HG02678 (cell line): ENCODE results near the gene FILIP1L.

Source experiments
- ATAC-seq: cut with Tn5 transposase; IDR thresholded peaks from one replicate; pipeline ENCODE4 v1.9.1; 2021; ENCODE audit warnings: mild to moderate bottlenecking, moderate library complexity; ENCODE audit not compliant: unreplicated experiment

Gene FILIP1L

GRCh38 chr3:99900248-99900647, 214.1 kb downstream of the FILIP1L start:
- no peak for ATAC-seq

DNA sequence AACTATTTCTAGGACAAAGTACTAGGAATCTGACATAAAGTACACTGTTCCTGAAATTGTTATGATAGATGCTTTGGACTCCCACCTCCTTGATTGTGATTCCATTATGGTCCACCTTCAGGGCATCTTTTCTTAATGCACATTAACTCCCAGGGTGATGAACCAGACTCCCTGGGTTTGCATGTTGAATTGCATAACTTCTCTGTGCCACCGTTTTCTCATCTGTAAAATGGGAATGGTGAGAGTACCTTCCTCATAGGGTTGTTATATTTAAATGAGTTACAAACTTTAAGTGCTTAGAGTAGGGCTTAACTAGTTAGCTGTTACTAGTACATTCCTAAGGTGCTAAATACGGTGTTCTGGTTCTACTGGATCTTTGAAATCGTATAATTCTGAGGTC, 214.7 kb downstream of the FILIP1L start:
- ATAC-seq, result no peak

DNA sequence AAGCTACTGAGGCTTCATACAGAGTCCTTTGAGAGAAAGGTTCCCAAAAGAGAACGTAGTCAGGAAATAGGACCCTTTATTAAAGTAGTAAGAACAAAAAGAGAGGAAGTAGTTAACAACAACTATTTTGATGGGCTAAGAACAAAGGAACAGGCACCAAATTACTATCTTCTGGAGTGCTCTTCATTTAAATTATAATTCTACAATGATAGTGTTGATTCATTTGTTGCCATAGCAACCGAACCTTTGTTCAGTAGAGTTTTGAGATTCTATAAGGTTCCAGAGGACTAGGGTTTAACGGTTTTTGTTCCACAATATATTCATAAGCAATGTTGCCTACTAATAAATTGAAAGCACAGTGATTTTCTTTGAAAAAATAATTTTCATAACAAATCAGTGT, 217.8 kb downstream of the FILIP1L start:
- ATAC-seq, result no peak

GRCh38 chr3:99895703-99896441, 218.4 kb downstream of the FILIP1L start:
- ATAC-seq, result no peak

DNA sequence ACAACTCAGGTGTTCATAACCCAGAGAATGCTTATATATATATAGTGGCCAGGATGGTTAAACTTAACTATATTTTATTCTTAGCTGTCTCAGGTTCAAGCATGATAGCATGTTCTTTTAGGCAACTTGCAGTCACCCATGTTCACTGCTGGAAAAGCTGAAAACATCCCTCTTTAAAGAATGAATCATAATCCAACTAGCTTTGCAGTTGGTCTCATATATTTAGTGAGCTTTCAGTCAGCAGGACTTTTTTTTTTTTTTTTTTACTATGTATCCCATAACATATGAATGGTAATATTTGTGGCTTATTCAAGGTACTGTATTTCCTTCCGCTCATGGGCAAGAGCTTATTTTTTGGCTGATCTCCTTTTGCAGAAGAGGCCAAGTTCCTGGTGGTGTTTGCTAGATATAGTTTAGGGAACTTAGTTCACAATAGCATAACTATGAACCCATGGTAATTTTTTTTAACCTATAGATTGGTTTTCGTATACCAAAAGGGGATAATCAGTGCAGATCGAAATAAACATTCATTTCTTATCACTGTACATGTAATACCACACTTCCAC, 219.1 kb downstream of the FILIP1L start:
- ATAC-seq, result no peak

GRCh38 chr3:99892332-99892731, 222.0 kb downstream of the FILIP1L start:
- ATAC-seq, result no peak

GRCh38 chr3:99891610-99892285, 222.6 kb downstream of the FILIP1L start:
- no peak for ATAC-seq

- ATAC-seq, result no peak
These were observed 228.4 kb downstream of the FILIP1L start for GRCh38 chr3:99885851-99886250.

- no peak for ATAC-seq
These were observed 229.2 kb downstream of the FILIP1L start for GRCh38 chr3:99885085-99885484.

GRCh38 chr3:99884484-99884883, 229.8 kb downstream of the FILIP1L start:
- no peak for ATAC-seq

DNA sequence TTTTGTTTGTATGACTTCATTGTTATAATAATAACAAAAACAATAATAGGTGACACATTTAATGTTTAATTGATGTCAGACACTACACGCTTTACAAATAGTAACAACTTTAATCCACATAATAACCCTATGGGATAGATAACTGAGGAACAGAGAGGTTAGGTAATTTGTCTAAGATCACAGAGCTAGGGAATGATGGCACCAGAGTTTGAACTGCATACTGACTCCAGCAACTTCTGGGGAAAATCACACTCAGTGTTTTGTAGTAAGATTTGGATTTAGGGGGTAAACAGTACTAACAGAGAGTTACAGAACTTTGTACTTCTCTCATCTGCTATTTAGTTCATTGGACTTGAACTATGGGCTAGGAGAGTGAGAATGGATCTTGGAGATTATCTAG, 230.6 kb downstream of the FILIP1L start:
- ATAC-seq, result no peak

GRCh38 chr3:99883138-99883461, 231.2 kb downstream of the FILIP1L start:
- no peak for ATAC-seq

DNA sequence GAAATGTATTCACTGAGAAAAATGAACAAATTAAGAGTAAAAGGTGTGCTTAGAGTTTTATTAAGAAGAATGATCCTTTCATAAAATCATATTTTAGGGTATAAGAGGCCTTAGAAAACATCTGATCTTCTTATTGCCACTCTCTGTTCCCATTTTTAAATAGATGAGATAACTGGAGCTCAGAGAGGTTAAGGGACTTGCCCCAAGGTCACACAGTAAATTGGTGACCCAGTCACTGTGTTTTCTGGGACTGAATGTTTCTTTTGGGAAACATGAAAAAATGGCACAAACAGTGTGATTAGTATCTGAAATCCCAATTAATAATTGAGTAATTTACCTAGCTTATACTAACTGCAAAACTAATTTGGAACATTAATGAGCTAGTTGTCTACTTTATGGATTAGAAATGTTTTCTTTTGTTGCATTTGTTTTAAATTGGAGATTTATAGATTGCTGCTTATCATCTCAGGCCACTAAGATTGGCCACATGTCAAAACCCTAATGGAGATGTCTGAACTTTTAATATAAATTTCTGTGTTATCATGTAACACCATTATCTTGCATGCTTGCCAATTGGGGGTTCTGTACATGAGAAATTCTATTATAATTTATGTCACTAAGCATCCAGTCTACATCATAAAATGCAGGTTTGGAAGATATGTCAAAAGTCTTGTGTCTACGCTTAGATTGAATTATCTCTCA, 231.7 kb downstream of the FILIP1L start:
- ATAC-seq, result no peak

DNA sequence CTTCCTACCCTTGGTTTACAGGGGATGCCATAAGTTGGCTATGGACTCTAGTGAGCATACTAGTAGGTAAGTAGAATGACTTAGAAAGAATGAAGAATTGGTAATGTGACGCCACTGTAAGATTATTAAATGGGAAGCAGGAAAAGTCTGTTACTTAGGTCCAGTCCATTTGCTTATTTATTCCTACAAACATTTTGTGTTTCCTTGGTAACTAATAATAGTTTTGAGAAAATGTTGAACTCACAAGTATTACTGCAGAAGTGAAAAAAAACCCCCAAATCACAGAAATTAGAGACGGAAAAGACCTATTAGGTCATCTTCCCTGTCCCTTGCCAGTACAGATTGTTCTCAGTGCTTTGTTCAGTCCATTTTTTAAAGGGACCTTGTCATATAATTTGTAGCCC, 233.2 kb downstream of the FILIP1L start:
- ATAC-seq, result no peak

- no peak for ATAC-seq
These were observed 235.0 kb downstream of the FILIP1L start for GRCh38 chr3:99879275-99879674.

GRCh38 chr3:99878005-99878404, 236.3 kb downstream of the FILIP1L start:
- peak; percentile 32 for ATAC-seq

GRCh38 chr3:99877031-99877579, 237.2 kb downstream of the FILIP1L start:
- ATAC-seq, result no peak

GRCh38 chr3:99875929-99876841, 238.1 kb downstream of the FILIP1L start:
- ATAC-seq, result peak; percentile 89

- ATAC-seq, result no peak
These were observed 238.7 kb downstream of the FILIP1L start for GRCh38 chr3:99875581-99875928.

DNA sequence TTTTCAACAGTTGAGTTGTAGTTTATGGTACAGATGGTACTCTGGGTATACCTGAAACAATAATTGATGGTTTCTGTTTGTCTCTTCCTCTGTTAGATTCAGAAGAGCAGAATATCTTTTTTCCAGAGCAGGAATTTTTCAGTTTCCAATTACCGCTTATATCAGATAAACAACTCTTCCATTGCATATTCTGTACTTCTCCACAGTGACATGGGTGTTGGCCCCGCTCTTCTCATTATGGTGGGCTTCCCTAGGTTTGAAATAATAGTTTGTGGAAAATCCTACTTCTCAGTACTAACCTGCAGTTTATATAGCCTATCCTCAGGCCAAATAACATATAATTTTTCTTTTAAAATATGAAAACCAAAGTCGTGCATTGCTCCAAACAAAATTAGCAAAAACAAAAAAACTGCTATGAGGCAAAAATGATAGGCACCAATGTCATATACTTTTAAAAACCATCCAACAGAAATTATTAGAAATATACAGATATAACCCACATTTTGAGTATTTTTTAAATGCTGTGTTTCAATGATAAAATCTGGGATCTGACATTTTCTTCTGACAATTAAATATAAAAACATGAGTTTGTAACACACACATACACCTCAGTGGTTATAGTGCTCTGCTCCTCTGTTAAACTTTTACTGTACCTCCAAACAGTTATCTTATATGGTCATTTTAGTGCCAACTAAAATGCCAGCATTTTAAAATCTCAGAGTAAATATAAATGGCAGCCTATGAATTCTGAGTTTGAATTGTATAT, 239.9 kb downstream of the FILIP1L start:
- no peak for ATAC-seq
